H1 (cell line): ENCODE data around the gene DCLK1. TPM values are rescaled to one million over a fixed set of nuclear protein-coding genes. Genes with fewer than 3 reads are reported as not detected.

Experiments used
- CTCF ChIA-PET: fragments of 300-600 bp; sonication (Branson Sonifier 250); formaldehyde crosslinking; loops from one replicate; lab custom pipeline; 2021; ENCODE audit not compliant: partially characterized antibody; lab: Charles Lee
- POLR2A ChIA-PET: fragments of 300-600 bp; sonication (Branson Sonifier 250); formaldehyde crosslinking; loops from one replicate; lab custom pipeline; 2021; ENCODE audit warnings: inconsistent platforms; ENCODE audit not compliant: partially characterized antibody; lab: Charles Lee
- DNase-seq, 2 experiments: peaks; one replicate each; pipeline versions ENCODE4 v3.0.0 to v3.0.0-alpha.2; 2010 to 2022; ENCODE audit warnings: low spot score in 2 of 2, low read depth in 1 of 2, mixed read lengths in 1 of 2
- FAIRE-seq: peaks from 2 replicates; lab custom pipeline; 2011; peaks lifted over from hg19 to GRCh38; lab: Jason Lieb, UNC
- H2AFZ ChIP-seq: 2 replicates; pipeline ENCODE4 v1.8.1; 2012; ENCODE audit warnings: low read length, inconsistent platforms
- H2AK5ac ChIP-seq: 2 replicates; pipeline ENCODE4 v1.6.1; 2013; ENCODE audit warnings: low read depth, low read length
- H2BK120ac ChIP-seq: replicated peaks from 2 replicates; pipeline ENCODE3; 2013; ENCODE audit warnings: low read depth, low read length, inconsistent platforms
- H2BK12ac ChIP-seq: 2 replicates; pipeline ENCODE4 v1.6.1; 2013; ENCODE audit warnings: low read depth, low read length
- H2BK15ac ChIP-seq: 2 replicates; pipeline ENCODE4 v1.6.1; 2013; ENCODE audit warnings: low read length
- H2BK20ac ChIP-seq: 2 replicates; pipeline ENCODE4 v1.6.1; 2013; ENCODE audit warnings: low read length
- H2BK5ac ChIP-seq: 2 replicates; pipeline ENCODE4 v1.6.1; 2013; ENCODE audit warnings: low read depth, low read length
- H3K14ac ChIP-seq: 2 replicates; pipeline ENCODE4 v1.6.1; 2013; ENCODE audit warnings: inconsistent platforms; ENCODE audit not compliant: insufficient read length
- H3K18ac ChIP-seq: 2 replicates; pipeline ENCODE4 v1.6.1; 2013; ENCODE audit warnings: low read length; ENCODE audit errors: extremely low read depth
- H3K23ac ChIP-seq: 2 replicates; pipeline ENCODE4 v1.6.1; 2013; ENCODE audit warnings: inconsistent platforms; ENCODE audit not compliant: insufficient read length
- H3K23me2 ChIP-seq: 2 replicates; pipeline ENCODE4 v1.6.1; 2013; ENCODE audit warnings: low read depth, low read length
- H3K27ac ChIP-seq: 2 replicates; pipeline ENCODE4 v1.6.1; 2011; ENCODE audit warnings: low read depth, low read length, inconsistent platforms
- H3K27me3 ChIP-seq, 4 experiments: replicated peaks in 1 of 4; 1 replicate in 1 of 4; 2 replicates in 3 of 4; pipeline versions ENCODE4 v1.6.1 to v1.8.1; 2011 to 2013; ENCODE audit warnings: low read length in 3 of 4, mild to moderate bottlenecking in 3 of 4, inconsistent platforms in 2 of 4, mixed read lengths in 2 of 4, moderate library complexity in 1 of 4; ENCODE audit not compliant: control insufficient read depth in 3 of 4, insufficient read depth in 3 of 4; ENCODE audit errors: extremely low read depth in 1 of 4
- H3K36me3 ChIP-seq, 4 experiments: 2 replicates each; pipeline versions ENCODE4 v1.6.1 to v1.8.1; 2011 to 2013; ENCODE audit warnings: mild to moderate bottlenecking in 4 of 4, low read length in 3 of 4, moderate library complexity in 2 of 4, control low read depth in 1 of 4, inconsistent platforms in 1 of 4; ENCODE audit not compliant: insufficient read depth in 4 of 4, control insufficient read depth in 2 of 4
- H3K4ac ChIP-seq: replicated peaks from 2 replicates; pipeline ENCODE3; 2013; ENCODE audit warnings: low read length, low read depth, mixed read lengths, inconsistent platforms; ENCODE audit not compliant: insufficient read length
- H3K4me1 ChIP-seq, 4 experiments: replicated peaks in 1 of 4; 1 replicate in 1 of 4; 2 replicates in 3 of 4; pipeline versions ENCODE4 v1.6.1 to v1.8.1; 2011 to 2013; ENCODE audit warnings: low read length in 3 of 4, inconsistent platforms in 2 of 4, mixed read lengths in 1 of 4; ENCODE audit not compliant: insufficient read depth in 4 of 4, control insufficient read depth in 3 of 4
- H3K4me2 ChIP-seq, 2 experiments: 2 replicates each; pipeline versions ENCODE4 v1.6.1 to v1.8.1; 2011 to 2013; ENCODE audit warnings: low read depth in 2 of 2, low read length in 2 of 2, control low read depth in 1 of 2, inconsistent platforms in 1 of 2, mild to moderate bottlenecking in 1 of 2; ENCODE audit not compliant: insufficient read depth in 1 of 2
- H3K4me3 ChIP-seq, 4 experiments: fragments of 200-600, 300-600 bp in 1 of 4; sonication (generic), shearing (Covaris generic), sonication (Bioruptor Twin) in 1 of 4; 2 replicates each; pipeline versions ENCODE4 v1.5.1 to v1.8.1; 2011 to 2016; ENCODE audit warnings: low read length in 4 of 4, low read depth in 3 of 4, control low read depth in 2 of 4, inconsistent platforms in 2 of 4, mild to moderate bottlenecking in 2 of 4, mixed read lengths in 1 of 4, moderate library complexity in 1 of 4; ENCODE audit not compliant: insufficient read depth in 2 of 4; ENCODE audit errors: extremely low read depth in 1 of 4
- H3K56ac ChIP-seq: replicated peaks from 2 replicates; pipeline ENCODE3; 2013; ENCODE audit warnings: low read depth, mild to moderate bottlenecking, mixed read lengths, low read length, inconsistent platforms; ENCODE audit not compliant: insufficient read length
- H3K79me1 ChIP-seq: 2 replicates; pipeline ENCODE4 v1.6.1; 2013; ENCODE audit warnings: low read depth, low read length, control low read depth
- H3K79me2 ChIP-seq, 2 experiments: 2 replicates each; pipeline versions ENCODE4 v1.6.1 to v1.8.1; 2012 to 2013; ENCODE audit warnings: low read length in 2 of 2, mild to moderate bottlenecking in 2 of 2, inconsistent platforms in 1 of 2; ENCODE audit not compliant: insufficient read depth in 2 of 2, control insufficient read depth in 1 of 2
- H3K9ac ChIP-seq, 4 experiments: replicated peaks in 1 of 4; 1 replicate in 1 of 4; 2 replicates in 3 of 4; pipeline versions ENCODE4 v1.6.1 to v1.8.1; 2011 to 2013; ENCODE audit warnings: low read depth in 3 of 4, low read length in 3 of 4, control low read depth in 2 of 4, mild to moderate bottlenecking in 2 of 4, moderate library complexity in 2 of 4, inconsistent platforms in 1 of 4; ENCODE audit errors: extremely low read depth in 1 of 4
- H3K9me3 ChIP-seq, 2 experiments: 2 replicates each; pipeline versions ENCODE4 v1.6.1 to v1.8.1; 2012 to 2013; ENCODE audit warnings: mild to moderate bottlenecking in 2 of 2, moderate library complexity in 2 of 2, control low read depth in 1 of 2, inconsistent platforms in 1 of 2, low read depth in 1 of 2, low read length in 1 of 2, mixed read lengths in 1 of 2; ENCODE audit not compliant: insufficient read depth in 2 of 2
- H4K20me1 ChIP-seq, 2 experiments: replicated peaks in 1 of 2; 2 replicates each; pipeline versions ENCODE3 to v1.8.1; 2011 to 2013; ENCODE audit warnings: inconsistent platforms in 2 of 2, low read length in 2 of 2, mild to moderate bottlenecking in 1 of 2; ENCODE audit not compliant: insufficient read depth in 2 of 2, control insufficient read depth in 1 of 2
- H4K5ac ChIP-seq: 2 replicates; pipeline ENCODE4 v1.6.1; 2013; ENCODE audit warnings: low read length, low read depth, mixed read lengths, inconsistent platforms; ENCODE audit not compliant: insufficient read length
- H4K8ac ChIP-seq: 2 replicates; pipeline ENCODE4 v1.8.0; 2013; ENCODE audit warnings: mild to moderate bottlenecking, moderate library complexity, low read length, inconsistent platforms; ENCODE audit not compliant: insufficient read depth; ENCODE audit errors: extremely low read depth
- H4K91ac ChIP-seq: replicated peaks from 2 replicates; pipeline ENCODE3; 2013; ENCODE audit warnings: low read length, mixed read lengths, inconsistent platforms; ENCODE audit not compliant: insufficient read length
- CREB1 ChIP-seq: IDR thresholded peaks from 2 replicates; pipeline ENCODE4 v1.6.1; 2012; ENCODE audit warnings: inconsistent platforms
- EP300 ChIP-seq, 2 experiments: IDR thresholded peaks; 1 replicate in 1 of 2; 2 replicates in 1 of 2; pipeline ENCODE4 v1.6.1; 2011 to 2012; ENCODE audit warnings: low read depth in 2 of 2, low read length in 2 of 2, mild to moderate bottlenecking in 2 of 2, borderline replicate concordance in 1 of 2, inconsistent platforms in 1 of 2, moderate library complexity in 1 of 2
- GABPA ChIP-seq: IDR thresholded peaks from 2 replicates; pipeline ENCODE4 v1.6.1; 2011; ENCODE audit warnings: mild to moderate bottlenecking, low read length, moderate library complexity, borderline replicate concordance; ENCODE audit not compliant: insufficient read depth
- SIRT6 ChIP-seq: IDR thresholded peaks from one replicate; pipeline ENCODE4 v1.7.1; 2012; ENCODE audit warnings: low read length, inconsistent platforms
- TBP ChIP-seq: IDR thresholded peaks from 2 replicates; pipeline ENCODE4 v1.6.1; 2011; ENCODE audit warnings: low read depth, low read length, improper control_type of control experiment
- WGBS, 2 experiments: shearing (Covaris generic) in 1 of 2; methylation state at CpG; one replicate each; pipeline versions ENCODE4 v1.1.6 to v1.1.7; 2013 to 2015; ENCODE audit warnings: low lambda C conversion rate in 2 of 2, mixed read lengths in 2 of 2, inconsistent platforms in 1 of 2, low coverage in 1 of 2, missing lambda C conversion rate in 1 of 2; ENCODE audit not compliant: insufficient replicate concordance in 2 of 2, insufficient coverage in 1 of 2, insufficient read length in 1 of 2; ENCODE audit errors: extremely low coverage in 1 of 2, missing lambda C conversion rate in 1 of 2; 5-methylcytosine and 5-hydroxymethylcytosine counted together
- polyA plus RNA-seq, 7 experiments: library from polyadenylated mRNA; depleted of rRNA in 3 of 7; stranded (reverse) in 5 of 7; unstranded in 2 of 7; fragments of >200 nt in 5 of 7; fragments of 200-250 nt in 2 of 7; gene quantifications; 1 replicate in 5 of 7; 2 replicates in 1 of 7; 4 replicates in 1 of 7; pipeline versions ENCODE4 v1.2.1 to v1.2.3, GENCODE V29; 2011 to 2013; ENCODE audit warnings: missing spikeins in 2 of 7, mixed read lengths in 2 of 7
- total RNA-seq: library from RNA; stranded (reverse); fragmentation: NEBNext Ultra II Directional; extraction: Animal tissue kit (Norgen Biotek cat#: 25700); gene quantifications from 2 replicates; pipeline ENCODE4 v1.2.1, GENCODE V29; 2021
- TF ChIP-seq, protein P1 (sequence below): IDR thresholded peaks from 2 replicates; pipeline ENCODE4 v1.6.1; 2012; ENCODE audit warnings: low read length, inconsistent platforms

Gene DCLK1
- total and polyA plus RNA-seq, 2 of the 8 experiments (the other 6 are each of a cell fraction or from before 2014, with no cell fraction given) = 22.8 to 41.0 TPM

DNA sequence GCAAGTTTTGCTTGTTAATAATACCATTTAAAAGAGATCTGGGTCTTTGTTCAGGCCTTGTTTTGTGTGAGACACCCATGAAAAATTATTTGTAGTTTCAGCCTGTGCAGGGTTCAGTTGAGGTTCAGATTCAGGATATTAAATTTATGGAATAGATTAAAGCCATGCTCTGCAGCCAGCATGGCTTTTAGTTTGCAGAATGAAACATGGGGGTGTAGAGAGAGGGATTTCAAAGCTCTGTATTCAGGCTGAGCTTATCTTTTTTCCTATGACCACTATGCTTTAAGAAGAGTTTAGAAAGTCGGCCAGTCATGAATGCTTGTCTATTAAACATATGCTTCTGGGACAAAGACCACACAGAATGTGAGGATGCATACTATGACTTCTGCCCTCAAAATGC lies 73.6 kb downstream of the DCLK1 start:
- FAIRE-seq (no peak), DNase-seq (no peak)
- ChIA-PET CTCF (no interaction called here), POLR2A (no interaction called here)
- Histone ChIP-seq H3K27ac (no peak overlapping the region), H4K20me1 (no peaks in the 10 kb centered on the region), H3K23me2 (no peaks in the 10 kb centered on the region), H3K14ac (no peak overlapping the region), H3K4me1 (peaks cover 0 to 4% (median 2%) of the 10 kb centered on the region in 4 experiments; a peak in 1 of 7 replicates), H4K91ac (no peak overlapping the region), H2BK20ac (no peak overlapping the region), H3K18ac (no peak overlapping the region), H3K9me3 (peaks cover 0 to 3% of the 10 kb centered on the region in 2 experiments; a peak in 1 of 4 replicates), H3K79me2 (no peaks in the 10 kb centered on the region), H3K4me2 (no peak overlapping the region), H2BK12ac (no peak overlapping the region), H3K36me3 (no peaks in the 10 kb centered on the region), H4K8ac (no peak overlapping the region), H2BK5ac (no peak overlapping the region), H3K56ac (no peak overlapping the region), H3K4ac (no peak overlapping the region), H3K23ac (no peak overlapping the region), H2AFZ (no peak overlapping the region), H2BK120ac (no peak overlapping the region), H2BK15ac (no peak overlapping the region), H4K5ac (no peak overlapping the region), H3K9ac (no peak overlapping the region), H3K79me1 (no peaks in the 10 kb centered on the region), H3K27me3 (no peaks in the 10 kb centered on the region), H2AK5ac (no peak overlapping the region), H3K4me3 (no peak overlapping the region)
- 95% methylated on average over 1 of the region's 1 CpG; no CpG with 5 or more reads in 1 of the 2 experiments for WGBS, 2 experiments
- TF ChIP-seq GABPA = no peak
- no peak for TF ChIP-seq TBP
- no peak for TF ChIP-seq EP300 (IDR thresholded peaks at IDR 0.05; ENCODE audit: borderline replicate concordance in 1 of 2, low read depth in 2 of 2, low read length in 2 of 2)
- no peak for TF ChIP-seq SIRT6
- no peak for TF ChIP-seq CREB1
- TF ChIP-seq, protein P1, sequence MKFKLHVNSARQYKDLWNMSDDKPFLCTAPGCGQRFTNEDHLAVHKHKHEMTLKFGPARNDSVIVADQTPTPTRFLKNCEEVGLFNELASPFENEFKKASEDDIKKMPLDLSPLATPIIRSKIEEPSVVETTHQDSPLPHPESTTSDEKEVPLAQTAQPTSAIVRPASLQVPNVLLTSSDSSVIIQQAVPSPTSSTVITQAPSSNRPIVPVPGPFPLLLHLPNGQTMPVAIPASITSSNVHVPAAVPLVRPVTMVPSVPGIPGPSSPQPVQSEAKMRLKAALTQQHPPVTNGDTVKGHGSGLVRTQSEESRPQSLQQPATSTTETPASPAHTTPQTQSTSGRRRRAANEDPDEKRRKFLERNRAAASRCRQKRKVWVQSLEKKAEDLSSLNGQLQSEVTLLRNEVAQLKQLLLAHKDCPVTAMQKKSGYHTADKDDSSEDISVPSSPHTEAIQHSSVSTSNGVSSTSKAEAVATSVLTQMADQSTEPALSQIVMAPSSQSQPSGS = no peak
